HG02938 (cell line): ENCODE results near the gene KLHL1.

Experiments
- ATAC-seq: cut with Tn5 transposase; IDR thresholded peaks from one replicate; pipeline ENCODE4 v1.9.1; 2021; ENCODE audit warnings: mild to moderate bottlenecking, moderate library complexity; ENCODE audit not compliant: unreplicated experiment

The KLHL1 gene

GRCh38 chr13:69690999-69691398 is 417.3 kb downstream of the KLHL1 start:
- no peak for ATAC-seq

DNA sequence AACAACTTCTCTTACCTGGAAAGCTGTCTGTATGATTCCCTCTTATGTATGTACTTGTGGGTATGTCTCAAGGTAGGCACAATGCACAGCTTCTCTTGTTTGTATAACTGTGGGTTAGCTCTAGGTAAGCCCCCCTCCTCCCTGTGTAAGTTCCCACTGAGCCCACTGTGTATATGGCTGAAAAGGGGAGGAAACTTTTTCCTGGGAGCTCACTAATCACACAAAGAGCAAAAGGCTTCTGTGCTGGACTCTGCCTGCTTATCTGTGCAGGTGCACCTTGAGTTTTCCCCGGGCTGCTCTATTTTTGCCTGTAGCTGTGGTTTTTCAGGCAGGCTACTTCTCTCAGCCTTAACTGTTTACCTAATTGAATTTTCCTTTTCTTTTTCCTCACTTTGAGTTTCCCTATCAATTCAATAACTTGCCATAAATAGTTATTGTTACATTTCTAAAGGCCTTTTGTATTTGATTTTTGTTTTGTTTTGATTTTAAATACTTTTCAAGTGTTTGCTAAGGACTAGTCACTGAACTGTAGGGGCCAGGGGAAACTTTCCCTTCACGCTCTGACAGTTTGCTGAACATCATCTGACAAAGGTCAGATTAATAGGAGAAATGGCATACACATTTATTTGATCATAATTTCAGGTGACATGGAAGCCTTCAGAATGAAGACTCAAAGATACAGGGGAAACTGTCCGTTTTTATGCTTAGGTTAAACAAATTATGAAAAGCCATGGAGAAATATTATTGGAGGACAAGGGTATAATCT is 424.1 kb downstream of the KLHL1 start:
- ATAC-seq: no peak

DNA sequence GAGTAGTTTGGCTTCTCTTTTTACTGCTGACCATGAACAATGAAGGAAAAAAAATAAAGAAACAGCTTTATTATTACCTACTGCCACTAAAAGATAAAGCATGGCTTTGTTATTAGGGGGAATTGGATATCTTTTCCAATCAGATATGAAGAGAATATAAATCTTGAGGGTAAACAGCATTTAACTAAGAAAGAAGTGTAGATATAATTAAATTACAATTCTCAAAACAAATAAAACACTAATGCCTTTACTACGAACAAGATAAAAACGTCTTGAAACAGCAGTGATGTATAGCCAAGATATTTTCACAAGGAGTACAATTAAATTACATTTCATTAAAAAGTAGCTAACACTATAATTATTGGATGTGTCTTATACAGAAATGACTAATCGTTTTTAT is 426.5 kb downstream of the KLHL1 start:
- no peak for ATAC-seq

DNA sequence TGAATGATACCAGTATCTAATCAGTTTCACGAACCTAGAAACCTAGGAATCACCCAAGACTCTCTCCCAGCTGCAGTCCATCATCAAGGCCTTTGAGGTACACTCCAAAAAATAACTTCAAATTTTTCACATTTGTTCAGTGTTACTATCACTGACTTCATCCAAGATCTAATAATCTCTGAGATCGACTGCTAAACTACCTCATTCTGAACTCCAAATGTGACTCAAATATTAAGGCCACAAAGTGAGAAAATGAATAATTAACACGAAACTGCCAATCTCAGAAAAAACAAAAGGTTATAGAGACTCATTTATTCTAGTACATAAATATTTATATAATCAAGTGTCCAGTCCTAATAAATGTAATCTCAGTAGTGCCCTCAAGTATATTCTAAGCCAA is 430.9 kb downstream of the KLHL1 start:
- no peak for ATAC-seq

- ATAC-seq: no peak
Measured at GRCh38 chr13:69676286-69676685, 432.0 kb downstream of the KLHL1 start.

DNA sequence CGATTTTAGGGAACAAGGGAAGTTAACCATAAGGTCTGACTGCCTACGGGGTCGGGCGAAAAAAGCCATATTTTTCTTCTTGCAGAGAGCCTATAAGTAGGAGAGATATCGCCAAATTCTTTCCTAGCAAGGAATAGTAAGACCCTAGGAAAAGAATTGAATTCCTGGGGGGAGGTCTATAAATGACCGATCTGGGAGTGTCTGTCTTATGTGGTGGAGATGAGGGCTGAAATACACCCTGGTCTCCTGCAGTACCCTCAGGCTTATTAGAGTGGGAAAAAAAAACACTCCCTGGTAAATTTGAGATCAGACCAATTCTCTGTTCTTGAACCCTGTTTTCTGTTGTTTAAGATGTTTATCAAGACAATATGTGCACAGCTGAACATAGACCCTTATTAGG is 448.1 kb downstream of the KLHL1 start:
- ATAC-seq: no peak

- ATAC-seq: no peak
Measured at GRCh38 chr13:69657676-69658075, 450.6 kb downstream of the KLHL1 start.

DNA sequence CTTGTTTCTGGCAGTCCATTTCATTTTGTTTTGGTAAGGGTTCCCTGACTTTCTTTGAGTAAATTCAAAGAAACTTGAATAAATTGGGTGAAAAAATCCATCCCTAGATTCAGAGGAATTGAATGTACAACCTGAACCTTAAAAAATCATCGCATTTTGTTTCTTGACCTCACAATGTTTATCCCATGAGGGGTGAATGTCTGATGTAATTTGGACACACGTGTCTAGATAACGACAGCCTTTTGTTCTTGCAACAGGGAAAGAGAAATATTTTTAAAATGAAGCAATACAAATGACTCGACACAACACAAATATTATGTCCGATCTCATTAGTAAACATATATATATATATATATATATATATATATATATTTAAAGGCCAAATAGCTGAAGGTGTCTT is 453.9 kb downstream of the KLHL1 start:
- ATAC-seq: no peak
